HG03469 (cell line): ENCODE results near the gene TST.

Experiments used
- ATAC-seq: cut with Tn5 transposase; IDR thresholded peaks from one replicate; pipeline ENCODE4 v1.9.1; 2021; ENCODE audit warnings: mild to moderate bottlenecking, moderate library complexity, moderate number of reproducible peaks; ENCODE audit not compliant: unreplicated experiment

TST gene

DNA sequence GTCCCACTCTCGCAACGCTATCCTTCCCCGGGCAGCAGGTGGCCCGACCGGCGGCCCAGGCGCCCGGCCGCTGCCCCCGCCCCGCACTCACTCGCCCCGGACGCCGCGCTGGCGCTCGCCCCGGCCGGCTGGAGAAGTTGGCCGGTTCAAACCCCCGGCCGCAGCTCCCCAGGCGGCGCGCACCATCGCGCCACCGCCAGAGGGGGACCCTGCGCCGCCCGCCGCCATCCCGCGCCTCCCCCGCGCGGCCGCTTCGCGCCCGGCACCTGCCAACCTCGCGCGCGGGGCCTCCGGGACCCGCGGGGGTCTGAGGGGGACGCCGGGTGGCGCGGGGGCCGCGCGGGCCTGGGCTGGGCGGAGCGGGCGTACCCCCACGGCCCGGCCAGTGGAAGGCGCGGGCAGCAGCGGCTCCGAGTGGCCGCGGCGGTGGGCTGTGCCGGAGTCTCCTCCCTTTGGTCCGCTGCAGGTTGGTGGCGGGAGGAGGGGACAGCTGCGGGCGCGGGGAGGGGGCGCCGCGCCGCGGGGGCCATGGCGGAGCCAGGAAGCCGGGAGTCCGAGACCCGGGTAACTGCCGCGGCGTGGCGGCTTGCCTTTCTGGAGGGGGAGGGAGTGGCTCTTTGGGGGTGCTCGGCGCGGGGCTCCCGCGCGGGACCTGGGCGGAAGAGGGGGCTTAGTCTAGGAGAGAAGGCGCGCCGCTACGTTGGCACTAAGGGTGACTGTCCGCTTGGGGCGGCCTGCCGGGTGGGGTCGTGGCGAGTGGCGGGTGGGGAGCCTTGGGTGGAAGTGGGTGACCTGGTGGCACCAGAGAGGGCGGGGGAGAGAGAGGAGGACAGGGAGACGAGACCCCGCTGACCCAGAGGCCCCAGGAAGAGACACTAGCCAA lies at the start of gene TST, which contains the start of gene MPST:
TSS of gene TST (minus strand) at position 139 of the 883 bp plus-strand sequence. CDS start 715 bp downstream, outside the sequence.
TSS of gene MPST (plus strand) at position 434 of the 883 bp plus-strand sequence. CDS start at position 529, 95 bp downstream.
- ATAC-seq = no peak

DNA sequence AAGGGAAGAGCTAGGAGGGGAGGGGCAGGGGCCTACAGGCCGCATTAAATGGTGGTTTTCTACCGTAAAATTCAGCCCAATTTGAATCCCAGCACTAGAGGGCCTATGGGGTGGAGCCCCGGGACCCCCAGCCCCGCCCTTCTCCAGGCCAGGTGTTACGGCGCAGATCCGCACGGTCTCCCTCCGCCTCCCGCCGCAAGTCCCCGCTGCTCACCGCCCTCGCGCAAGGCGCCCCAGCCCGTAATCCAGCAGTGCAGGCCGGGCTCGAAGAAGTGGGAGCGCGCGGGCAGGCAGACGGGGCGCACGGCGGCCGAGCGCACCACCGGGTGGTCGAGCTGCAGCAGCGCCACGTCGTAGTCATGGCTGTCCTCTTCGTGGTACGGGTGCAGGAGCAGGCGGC lies 49.6 kb upstream of the TST start:
- ATAC-seq = no peak

DNA sequence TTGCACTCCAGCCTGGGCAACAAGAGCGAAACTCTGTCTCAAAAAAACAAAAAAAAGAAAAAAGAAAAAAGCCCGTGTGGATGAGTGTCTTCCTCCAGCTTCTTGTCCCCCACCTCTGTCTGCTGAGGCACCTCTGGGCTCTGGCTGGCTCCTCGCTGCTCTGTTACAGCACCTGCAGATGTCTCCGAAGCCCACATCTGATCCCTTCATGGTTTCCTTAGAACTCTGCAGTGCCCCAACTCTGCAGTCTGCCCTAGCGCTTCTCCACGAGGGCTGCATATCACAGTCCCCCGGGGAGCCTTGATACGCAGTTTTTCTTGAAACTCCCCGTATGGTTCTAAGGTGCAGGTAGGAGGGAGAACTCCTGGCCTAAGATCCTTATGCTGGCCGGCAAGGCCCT lies 48.2 kb upstream of the TST start:
- no peak for ATAC-seq

DNA sequence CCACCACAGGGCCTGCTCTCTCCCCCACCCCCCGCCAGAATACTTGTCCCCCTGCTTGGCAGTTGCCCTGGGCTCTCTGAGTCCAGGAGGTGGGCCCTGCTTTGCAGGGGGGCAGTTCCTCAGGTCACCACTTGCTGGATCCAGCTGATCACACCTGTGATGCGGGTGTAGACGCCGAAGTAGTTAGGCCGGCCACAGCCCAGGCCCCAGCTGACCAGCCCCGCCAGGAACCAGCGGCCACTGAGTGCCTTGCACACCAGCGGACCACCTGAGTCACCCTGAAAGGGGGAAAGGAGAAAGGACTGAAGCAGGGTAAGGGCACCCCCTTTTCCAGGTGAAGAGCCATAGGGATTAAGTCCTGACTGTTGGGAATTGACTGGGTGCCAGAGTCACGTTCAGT lies 46.7 kb upstream of the TST start:
- no peak for ATAC-seq

DNA sequence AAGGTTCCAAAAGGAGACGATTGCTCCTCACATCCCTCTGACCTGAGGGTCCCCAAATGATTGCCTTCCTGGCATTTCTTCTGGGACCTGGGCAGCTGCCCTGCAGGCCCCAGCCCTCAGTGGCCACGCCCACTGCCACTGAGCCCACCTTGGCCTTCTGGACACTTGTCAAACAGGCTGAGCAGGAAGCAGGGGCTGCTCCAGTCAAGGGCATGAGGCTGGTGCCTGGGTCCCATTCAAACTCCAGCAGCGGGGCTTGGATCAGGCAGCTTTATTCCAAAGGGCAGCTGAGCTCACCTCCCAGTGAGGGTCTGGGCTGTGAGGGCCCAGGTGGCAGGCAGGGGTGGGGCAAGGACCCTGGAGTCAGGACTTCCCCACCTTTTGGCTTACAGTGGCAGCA lies 45.9 kb upstream of the TST start:
- no peak for ATAC-seq

DNA sequence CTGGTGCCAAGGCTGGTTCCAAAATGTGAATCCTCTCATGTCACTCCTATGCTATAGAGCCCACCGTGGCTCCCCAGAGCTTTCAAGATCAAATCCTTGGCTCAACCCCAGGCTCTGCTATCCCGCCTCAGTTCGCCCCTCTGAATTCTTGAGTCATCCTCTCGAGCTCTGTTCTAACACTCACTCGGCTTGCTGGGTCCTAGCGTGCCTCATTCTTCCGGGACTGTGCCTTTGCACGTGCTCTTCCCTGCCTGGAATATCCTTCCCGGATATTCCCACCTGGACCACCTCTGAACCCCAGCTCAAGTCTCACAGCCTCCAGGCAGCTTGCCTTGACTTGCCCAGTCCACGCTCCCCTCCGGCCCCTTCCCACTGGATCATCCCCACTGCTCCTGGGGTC lies 45.3 kb upstream of the TST start:
- no peak for ATAC-seq

DNA sequence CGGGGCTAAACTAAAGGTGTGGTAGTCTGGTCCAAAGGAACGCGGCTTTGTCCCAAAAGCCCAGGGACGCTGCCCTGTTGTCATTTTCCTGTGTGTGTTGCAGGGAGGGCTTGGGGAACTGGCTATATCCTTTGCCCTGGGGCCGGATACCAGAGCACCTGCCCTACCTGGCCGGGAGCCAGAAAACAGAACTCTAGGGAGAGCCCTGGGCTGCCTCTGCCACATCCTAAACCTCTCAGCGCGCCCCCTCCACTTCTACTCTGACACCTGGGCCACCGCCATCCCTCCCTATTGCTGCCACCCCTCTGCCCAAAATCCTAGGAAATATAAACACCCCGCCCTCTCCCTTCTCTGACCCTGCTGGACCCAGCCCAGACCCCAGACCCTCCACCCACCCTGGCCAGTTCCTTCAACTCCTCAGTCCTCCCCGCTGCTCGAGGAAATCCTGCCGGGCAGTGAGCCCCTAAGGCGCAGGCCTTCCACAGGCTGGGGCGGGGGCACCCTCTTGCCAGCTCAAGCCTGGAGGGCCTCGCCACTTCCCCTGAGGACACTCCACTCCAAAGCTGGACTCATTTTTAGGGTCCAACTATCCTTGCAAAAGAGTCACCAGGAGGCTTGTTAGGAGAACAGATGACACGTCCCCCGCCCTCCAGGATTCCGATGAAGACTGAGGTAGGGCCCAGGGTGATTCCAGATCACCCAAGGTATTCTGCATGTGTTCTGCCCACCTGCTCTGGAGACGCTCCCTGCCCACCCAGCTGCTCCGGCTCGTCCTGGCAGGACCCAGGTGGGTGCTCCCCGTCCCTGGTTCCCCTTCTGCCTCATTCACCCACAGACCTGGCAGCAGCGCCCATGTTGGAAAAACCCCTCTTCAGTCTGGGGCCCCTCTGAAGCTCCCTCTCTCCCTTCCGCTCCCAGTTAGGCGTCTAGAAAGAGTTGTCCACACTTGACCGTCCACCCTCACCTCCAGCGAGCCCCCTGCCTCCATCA lies 44.5 kb upstream of the TST start:
- ATAC-seq = no peak

DNA sequence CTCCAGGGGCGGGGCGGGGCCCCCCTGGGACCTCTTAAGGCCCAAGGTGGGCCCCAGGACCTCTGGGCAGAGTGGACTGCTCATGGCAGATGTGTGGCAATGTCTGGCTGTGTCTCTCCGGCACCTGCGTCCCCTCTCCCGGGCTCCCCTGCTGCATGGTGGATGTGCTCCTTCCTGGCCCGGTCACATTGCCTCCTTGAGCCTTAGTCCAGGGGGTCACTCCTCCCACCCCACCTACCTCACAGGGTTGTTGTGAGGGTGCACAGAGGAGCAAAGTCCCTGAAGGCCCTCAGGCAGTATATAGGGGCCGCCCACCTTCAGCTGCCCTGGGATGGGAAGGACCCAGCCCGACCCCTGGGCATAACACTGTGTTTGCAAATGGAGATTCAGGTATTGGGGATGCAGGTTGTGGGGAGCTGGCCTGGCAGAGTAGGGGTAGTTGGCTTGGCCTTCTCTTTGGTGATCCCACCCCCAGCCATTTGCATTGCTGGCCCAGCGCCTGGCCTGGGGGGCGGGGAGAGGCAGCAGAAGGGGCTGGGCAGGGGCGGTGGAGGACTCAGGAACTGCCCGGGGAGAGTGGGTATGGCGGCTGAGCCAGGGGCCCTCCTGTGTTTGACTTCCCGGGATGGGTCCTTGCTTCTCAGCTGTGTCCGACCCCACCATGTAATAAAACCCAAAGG lies 43.6 kb upstream of the TST start:
- no peak for ATAC-seq

DNA sequence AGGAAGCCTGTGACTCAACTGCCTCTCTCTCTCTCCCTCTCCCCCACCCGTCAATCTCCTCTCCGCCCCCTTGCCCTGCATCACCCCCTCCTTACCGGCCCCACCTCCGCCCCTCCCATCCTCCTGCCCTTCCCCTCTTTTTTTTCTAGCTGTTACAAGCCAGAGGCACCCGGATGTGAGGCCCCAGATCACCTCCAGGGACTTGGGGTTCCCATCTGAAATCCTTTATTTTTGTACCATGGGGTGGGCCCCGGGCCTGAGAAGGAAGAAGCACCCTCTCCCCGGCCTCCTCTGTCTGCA lies 43.1 kb upstream of the TST start:
- ATAC-seq = no peak

DNA sequence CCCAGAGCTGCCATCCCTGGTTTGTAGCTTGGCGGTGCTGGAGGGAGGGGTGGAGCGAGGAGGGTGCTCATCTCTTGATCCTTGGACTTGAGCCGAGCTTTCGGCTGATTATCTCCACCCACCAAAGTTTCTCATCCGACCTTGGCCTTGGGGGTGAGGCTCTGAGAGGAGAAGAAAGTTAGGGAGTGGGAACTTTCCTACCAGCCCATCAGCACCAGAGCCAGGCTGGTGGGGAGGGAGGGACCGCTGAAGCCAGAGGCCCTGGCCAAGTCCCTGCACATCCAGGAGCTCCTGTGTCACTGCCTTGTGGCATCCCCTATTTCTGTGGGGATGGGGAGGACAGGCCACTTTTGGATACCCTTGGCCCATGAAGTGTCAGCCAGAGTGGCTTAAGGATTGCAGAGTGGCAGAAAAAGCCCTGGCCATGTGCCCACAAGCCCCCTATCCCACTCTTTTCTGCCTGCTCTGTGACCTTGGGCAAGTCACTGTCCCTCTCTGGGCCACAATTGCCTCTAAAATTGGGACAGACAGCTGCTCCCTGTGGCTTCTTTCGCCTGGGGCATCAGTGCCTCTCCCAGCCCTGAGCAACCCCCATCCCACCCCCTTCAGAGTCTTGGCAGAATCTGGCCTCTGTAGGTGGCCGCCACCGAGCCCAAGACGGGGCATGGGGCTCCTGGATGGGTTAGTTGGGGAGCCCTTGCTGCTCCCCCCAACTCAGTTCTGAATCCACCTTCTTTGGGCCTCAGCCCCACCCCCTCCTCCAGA lies 42.5 kb upstream of the TST start:
- ATAC-seq = no peak

DNA sequence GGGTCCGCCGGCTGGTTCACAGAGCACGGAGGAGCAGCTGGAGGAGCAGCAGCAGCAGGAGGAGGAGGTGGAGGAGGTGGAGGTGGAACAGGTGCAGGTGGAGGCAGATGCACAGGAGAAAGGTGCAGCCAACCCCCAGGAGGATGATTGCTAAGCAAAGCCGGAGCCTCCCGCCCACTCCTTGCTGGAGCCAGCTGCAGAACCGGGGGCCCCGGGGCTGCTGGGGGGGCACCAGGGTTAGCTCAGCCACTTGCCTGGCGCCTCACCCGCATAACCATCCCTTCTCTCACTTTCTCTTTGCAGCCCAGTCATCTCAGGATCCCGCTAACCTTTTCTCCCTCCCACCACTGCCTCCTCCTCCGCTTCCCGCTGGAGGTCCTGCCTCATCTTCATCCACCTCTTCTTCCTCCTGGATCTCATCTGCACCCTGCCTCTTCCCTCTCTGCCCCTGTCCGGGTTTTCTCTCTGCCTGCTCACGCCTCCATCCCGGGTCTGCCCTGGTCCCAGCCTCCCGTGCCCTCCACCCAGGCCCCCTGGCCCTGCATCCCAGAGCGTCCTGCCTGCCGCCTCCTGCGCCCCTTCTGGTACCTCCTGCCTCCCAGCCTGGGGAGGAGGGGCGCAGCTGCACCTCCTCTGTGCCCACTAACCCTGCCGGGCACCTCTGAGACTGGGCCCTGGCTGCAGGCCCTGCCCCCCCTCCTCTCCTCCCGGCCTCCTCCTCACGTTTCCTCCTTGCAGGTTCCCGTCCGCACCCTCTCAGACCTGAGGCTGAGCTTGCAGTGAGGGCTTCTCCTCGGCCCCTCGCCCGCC lies 41.8 kb upstream of the TST start:
- ATAC-seq = no peak

DNA sequence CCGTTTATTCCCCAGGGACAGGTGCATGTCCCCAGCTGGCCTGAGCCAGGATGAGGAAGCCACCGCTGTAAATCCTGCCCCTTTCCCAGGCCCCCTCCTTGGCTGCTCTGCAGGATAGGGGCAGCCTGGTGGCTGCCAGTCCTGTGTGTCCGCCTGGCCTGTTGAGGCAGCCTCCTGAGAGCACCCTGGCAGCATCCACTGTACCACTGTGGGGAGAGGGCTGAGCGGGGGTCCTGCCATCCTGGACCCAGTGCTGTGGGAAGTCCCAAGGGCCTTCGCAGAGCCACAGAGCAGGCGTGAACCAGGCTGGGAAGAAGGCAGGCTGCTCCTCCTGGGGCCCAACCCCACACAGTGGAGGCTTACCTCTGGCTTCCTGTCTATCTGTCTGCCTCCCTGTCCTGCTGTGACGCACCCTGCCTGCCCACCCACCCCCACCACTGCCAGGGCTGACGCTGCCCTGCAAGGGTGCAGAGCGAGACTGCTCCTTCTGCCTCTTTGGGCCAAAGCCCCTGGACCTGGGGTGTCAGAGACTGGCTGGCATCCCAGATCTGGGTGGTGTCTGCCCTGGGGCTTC lies 40.7 kb upstream of the TST start:
- ATAC-seq = no peak

DNA sequence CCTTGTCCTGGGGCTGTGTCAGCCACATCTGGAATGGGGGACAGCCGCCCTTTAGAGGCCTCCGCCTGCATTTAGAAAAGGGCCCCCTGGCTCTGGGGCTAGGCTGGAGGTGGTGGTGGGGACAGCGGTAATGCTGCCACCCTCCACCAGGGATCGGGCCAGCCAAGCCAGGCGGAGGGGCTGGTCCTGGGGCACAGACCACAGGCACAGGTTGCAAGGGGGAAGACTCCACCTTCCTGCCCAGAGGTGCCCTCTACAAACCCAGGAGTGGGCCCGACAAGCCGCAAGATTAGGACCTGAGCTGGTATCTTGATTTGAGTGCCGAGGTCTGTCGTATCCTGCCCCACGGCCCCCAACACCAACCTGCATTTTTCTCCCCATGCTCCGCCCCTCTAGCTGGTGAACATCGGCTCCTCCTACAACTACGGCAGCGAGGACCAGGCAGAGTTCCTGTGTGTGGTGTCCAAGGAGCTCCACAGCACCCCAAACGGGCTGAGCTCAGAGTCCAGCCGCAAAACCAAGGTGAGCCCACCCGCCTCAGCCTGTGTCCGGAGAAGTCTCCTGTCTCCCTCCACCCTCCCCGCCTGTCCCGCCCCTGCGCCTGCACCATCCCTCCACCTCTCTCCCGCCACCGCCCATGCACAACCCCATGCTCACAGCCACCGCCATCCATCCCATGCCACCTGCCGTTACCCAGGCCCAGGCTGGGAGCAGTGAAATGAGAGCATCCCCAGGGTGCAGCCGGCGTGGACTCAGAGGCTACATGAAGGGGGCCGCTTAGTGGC lies 39.9 kb upstream of the TST start:
- ATAC-seq = no peak

DNA sequence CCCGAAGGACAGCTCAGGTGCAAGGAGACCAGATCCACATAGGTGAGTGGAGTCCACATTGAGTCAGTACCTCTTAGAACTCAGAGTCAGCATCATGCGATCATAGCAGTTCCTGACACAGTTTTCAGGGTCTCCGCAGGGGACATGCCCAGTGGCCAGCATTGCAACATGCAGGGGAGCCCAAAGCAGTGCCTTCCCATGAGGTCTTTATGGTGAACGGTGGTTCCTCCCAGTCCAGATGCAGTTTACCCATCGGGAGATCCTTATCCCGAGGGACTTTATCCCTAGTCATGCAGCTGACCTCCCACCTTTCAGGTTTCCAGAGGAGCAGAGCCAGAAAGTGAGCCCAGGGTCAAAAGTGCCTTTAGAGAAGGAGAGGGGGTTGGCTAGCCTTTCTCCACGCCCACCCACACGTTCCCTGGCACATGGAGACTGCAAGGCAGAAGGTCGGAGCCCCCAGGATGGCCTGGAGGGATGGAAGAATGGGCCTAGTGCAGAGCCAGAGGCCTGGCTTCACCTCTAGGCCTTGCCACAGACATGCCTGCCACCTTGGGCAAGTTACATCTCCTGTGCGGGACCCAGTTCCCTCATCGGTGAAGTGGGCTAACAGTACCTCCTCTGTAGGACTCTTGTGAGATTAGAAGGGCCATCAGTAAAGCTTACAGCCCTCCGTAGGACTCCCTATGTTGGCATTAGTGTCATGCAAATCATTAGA lies 38.7 kb upstream of the TST start:
- no peak for ATAC-seq

DNA sequence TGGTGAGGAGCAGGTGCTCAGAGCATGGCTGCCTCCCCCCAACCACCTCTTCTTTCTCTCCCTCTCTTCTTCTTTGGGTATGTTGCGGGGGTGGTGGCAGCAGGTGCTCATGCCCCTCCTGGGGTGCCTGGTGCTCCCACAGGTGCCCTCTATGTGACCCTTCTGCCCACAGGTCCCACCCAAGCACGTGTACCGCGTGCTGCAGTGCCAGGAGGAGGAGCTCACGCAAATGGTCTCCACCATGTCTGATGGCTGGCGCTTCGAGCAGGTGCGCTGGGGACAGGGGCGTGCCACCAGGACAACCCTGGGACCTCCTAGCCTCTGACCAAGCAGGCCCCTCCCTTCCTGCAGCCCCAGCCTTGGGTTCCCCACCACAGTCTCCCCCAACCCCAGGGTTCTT lies 38.0 kb upstream of the TST start:
- no peak for ATAC-seq

DNA sequence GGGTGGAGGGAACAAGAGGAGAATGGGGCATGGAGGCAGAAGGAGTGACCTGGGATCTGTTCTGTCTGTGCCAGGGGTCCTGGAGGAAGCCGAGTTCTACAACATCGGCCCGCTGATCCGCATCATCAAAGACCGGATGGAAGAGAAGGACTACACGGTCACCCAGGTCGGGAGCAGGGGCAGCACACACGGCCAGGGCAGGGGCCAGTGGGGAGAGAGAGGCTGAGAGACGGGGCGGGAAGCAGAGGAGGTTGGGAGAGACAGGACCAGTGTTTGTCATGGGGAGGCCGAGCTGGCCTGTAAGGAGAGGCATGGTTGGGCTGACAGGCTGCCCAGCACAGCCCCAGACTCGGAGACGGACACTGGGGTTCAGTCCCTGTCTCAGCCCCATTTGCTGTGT lies 37.0 kb upstream of the TST start:
- ATAC-seq = no peak

DNA sequence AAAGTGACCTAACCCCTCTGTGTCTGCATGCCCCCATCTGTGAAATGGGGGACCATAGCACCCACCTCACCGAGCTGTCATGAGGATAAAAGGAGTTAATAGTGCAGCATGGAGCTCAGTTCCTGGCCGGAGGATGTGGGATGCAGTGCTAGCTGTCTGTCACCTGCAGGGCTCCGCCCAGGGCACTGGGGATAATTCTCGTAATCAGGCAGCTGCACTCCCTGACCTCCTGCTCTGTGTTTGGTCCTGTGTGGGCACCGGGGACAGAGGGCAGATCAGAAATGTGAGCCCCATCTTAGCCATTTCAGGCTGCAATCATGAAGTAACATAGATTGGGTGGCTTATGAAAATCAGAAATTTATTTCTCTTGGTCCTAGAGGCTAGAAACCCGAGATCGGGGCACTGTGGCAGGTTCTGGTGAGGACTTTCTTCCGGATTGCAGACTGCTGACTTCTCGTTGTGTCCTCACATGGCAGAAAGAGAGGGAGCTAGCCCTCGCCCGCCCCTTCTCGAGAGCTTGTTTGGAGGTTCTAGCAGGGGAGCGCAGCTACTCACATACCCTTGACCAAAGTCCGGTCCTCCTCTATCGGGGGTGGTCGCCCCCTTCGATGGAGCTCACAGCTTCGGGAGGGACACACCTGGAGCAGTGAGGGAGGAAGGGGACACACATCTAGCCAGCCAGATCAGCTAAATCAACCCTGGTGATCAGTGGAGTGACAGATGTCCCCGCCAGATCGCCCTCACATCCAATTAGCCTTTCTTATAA lies 35.5 kb upstream of the TST start:
- no peak for ATAC-seq
